Testis (tissue), 2 donors: ENCODE measurements around the gene MPPED1.

Experiments used
- POLR2A ChIP-seq: fragments of 450-650 bp; IDR thresholded peaks from one replicate; pipeline ENCODE4 v1.6.1; 2017; ENCODE audit warnings: antibody characterized with exemption, mild to moderate bottlenecking, moderate library complexity
- TF ChIP-seq, protein P1 (sequence below), 3 experiments: fragments of 450-650 bp in 2 of 3; fragments of 200-600 bp in 1 of 3; sonication (generic) in 1 of 3; IDR thresholded peaks; one replicate each; pipeline ENCODE4 v1.5.1; 2016 to 2019; ENCODE audit warnings: antibody characterized with exemption in 3 of 3, mild to moderate bottlenecking in 2 of 3, moderate library complexity in 1 of 3

GRCh38 chr22:43462701-43463100, 50.9 kb downstream of the MPPED1 start:
- no peak for TF ChIP-seq POLR2A
- TF ChIP-seq, protein P1, sequence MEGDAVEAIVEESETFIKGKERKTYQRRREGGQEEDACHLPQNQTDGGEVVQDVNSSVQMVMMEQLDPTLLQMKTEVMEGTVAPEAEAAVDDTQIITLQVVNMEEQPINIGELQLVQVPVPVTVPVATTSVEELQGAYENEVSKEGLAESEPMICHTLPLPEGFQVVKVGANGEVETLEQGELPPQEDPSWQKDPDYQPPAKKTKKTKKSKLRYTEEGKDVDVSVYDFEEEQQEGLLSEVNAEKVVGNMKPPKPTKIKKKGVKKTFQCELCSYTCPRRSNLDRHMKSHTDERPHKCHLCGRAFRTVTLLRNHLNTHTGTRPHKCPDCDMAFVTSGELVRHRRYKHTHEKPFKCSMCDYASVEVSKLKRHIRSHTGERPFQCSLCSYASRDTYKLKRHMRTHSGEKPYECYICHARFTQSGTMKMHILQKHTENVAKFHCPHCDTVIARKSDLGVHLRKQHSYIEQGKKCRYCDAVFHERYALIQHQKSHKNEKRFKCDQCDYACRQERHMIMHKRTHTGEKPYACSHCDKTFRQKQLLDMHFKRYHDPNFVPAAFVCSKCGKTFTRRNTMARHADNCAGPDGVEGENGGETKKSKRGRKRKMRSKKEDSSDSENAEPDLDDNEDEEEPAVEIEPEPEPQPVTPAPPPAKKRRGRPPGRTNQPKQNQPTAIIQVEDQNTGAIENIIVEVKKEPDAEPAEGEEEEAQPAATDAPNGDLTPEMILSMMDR (IDR thresholded peaks at IDR 0.05), result no peak
